ENCODE data around the gene TGM2.

Gene TGM2

GRCh38 chr20:38121741-38122140 lies 43.3 kb downstream of the TGM2 start:
- no peaks in the 10 kb centered on the region for H3K9me3 ChIP-seq (ENCODE audit: low read length)
- H3K4me3 ChIP-seq (ENCODE audit: low read depth in 1 of 2, low read length in 2 of 2): no peak overlapping the region
- H3K27me3 ChIP-seq (ENCODE audit: control insufficient read depth in 1 of 2, insufficient read depth in 2 of 2, low read length in 2 of 2): no peaks in the 10 kb centered on the region
- no peak overlapping the region for H3K9ac ChIP-seq (ENCODE audit: low read length)
- no peaks in the 10 kb centered on the region for H3K36me3 ChIP-seq (ENCODE audit: insufficient read depth, low read length)
- peaks cover 20% of the 10 kb centered on the region for H3K4me1 ChIP-seq (ENCODE audit: insufficient read depth, low read length)
- no peak overlapping the region for H3K27ac ChIP-seq (ENCODE audit: low read depth, low read length)

DNA sequence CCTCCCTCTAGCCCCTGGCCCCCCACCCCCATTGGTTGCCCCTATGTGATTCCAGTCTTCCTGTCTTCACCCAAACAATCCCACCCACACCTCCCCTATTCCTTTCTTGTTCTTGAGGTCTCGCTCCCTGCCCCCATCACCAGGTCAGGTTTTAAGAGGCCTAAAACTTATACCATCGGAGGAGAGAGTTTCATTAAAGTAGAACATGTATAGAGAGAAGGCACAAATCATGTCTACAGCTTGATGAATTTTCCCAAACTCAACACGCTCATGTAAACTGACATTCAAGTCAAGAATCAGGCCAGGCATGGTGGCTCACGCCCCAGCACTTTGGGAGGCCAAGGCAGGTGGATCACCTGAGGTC lies 44.5 kb downstream of the TGM2 start:
- H3K27ac ChIP-seq (ENCODE audit: low read depth, low read length): no peak overlapping the region
- H3K27me3 ChIP-seq (ENCODE audit: control insufficient read depth in 1 of 2, insufficient read depth in 2 of 2, low read length in 2 of 2): no peaks in the 10 kb centered on the region
- H3K9ac ChIP-seq (ENCODE audit: low read length): no peak overlapping the region
- H3K36me3 ChIP-seq (ENCODE audit: insufficient read depth, low read length): no peaks in the 10 kb centered on the region
- H3K9me3 ChIP-seq (ENCODE audit: low read length): no peaks in the 10 kb centered on the region
- H3K4me1 ChIP-seq (ENCODE audit: insufficient read depth, low read length): peaks cover 9% of the 10 kb centered on the region
- no peak overlapping the region for H3K4me3 ChIP-seq (ENCODE audit: low read depth in 1 of 2, low read length in 2 of 2)

DNA sequence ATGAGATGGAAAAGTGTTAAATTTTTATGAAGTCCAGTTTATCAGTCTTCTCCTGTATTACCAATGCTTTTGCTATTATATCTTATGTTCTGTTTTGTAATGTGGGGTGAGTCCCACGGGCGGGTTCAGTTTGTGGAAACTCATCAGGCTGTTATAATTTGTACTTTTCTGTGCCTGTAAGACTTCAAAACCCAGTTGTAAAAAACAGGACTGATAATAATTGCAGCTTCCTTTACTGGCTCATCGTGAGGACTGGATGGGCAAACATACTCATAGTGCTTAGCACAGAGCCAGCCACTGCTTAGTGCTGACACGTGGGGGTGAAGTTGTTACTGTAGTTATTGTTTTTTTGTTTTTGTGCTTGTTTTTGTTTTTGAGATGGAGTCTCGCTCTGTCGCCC lies 45.6 kb downstream of the TGM2 start:
- Histone ChIP-seq H3K36me3 (ENCODE audit: insufficient read depth, low read length) (no peaks in the 10 kb centered on the region), H3K27ac (ENCODE audit: low read depth, low read length) (no peak overlapping the region), H3K4me1 (ENCODE audit: insufficient read depth, low read length) (no peaks in the 10 kb centered on the region), H3K27me3 (ENCODE audit: control insufficient read depth in 1 of 2, insufficient read depth in 2 of 2, low read length in 2 of 2) (no peaks in the 10 kb centered on the region), H3K9ac (ENCODE audit: low read length) (no peak overlapping the region), H3K9me3 (ENCODE audit: low read length) (no peaks in the 10 kb centered on the region), H3K4me3 (ENCODE audit: low read depth in 1 of 2, low read length in 2 of 2) (no peak overlapping the region)

GRCh38 chr20:38117635-38118034 lies 47.4 kb downstream of the TGM2 start:
- Histone ChIP-seq H3K9ac (ENCODE audit: low read length) (no peak overlapping the region), H3K36me3 (ENCODE audit: insufficient read depth, low read length) (no peaks in the 10 kb centered on the region), H3K9me3 (ENCODE audit: low read length) (no peaks in the 10 kb centered on the region)

GRCh38 chr20:38117205-38117604 lies 47.9 kb downstream of the TGM2 start:
- Histone ChIP-seq H3K9me3 (ENCODE audit: low read length) (no peaks in the 10 kb centered on the region), H3K4me3 (ENCODE audit: low read depth in 1 of 2, low read length in 2 of 2) (no peak overlapping the region), H3K27me3 (ENCODE audit: control insufficient read depth in 1 of 2, insufficient read depth in 2 of 2, low read length in 2 of 2) (no peaks in the 10 kb centered on the region), H3K27ac (ENCODE audit: low read depth, low read length) (no peak overlapping the region), H3K4me1 (ENCODE audit: insufficient read depth, low read length) (no peaks in the 10 kb centered on the region), H3K36me3 (ENCODE audit: insufficient read depth, low read length) (no peaks in the 10 kb centered on the region), H3K9ac (ENCODE audit: low read length) (no peak overlapping the region)

More at GRCh38 chr20:38117635-38118034, 47.4 kb downstream of the TGM2 start:
- Histone ChIP-seq H3K27ac (ENCODE audit: low read depth, low read length) (no peak overlapping the region), H3K4me1 (ENCODE audit: insufficient read depth, low read length) (no peaks in the 10 kb centered on the region), H3K27me3 (ENCODE audit: control insufficient read depth in 1 of 2, insufficient read depth in 2 of 2, low read length in 2 of 2) (no peaks in the 10 kb centered on the region), H3K4me3 (ENCODE audit: low read depth in 1 of 2, low read length in 2 of 2) (no peak overlapping the region)

- Histone ChIP-seq H3K36me3 (ENCODE audit: insufficient read depth, low read length) (no peaks in the 10 kb centered on the region), H3K9me3 (ENCODE audit: low read length) (no peaks in the 10 kb centered on the region), H3K4me3 (ENCODE audit: low read depth in 1 of 2, low read length in 2 of 2) (no peak overlapping the region), H3K9ac (ENCODE audit: low read length) (no peak overlapping the region), H3K27ac (ENCODE audit: low read depth, low read length) (no peak overlapping the region), H3K4me1 (ENCODE audit: insufficient read depth, low read length) (no peaks in the 10 kb centered on the region), H3K27me3 (ENCODE audit: control insufficient read depth in 1 of 2, insufficient read depth in 2 of 2, low read length in 2 of 2) (no peaks in the 10 kb centered on the region)
These were observed 48.5 kb downstream of the TGM2 start for GRCh38 chr20:38116409-38117165.

- H3K4me1 ChIP-seq (ENCODE audit: insufficient read depth, low read length): peaks cover under 1% of the 10 kb centered on the region
- no peak overlapping the region for H3K4me3 ChIP-seq (ENCODE audit: low read depth in 1 of 2, low read length in 2 of 2)
- no peak overlapping the region for H3K27ac ChIP-seq (ENCODE audit: low read depth, low read length)
- H3K27me3 ChIP-seq (ENCODE audit: control insufficient read depth in 1 of 2, insufficient read depth in 2 of 2, low read length in 2 of 2): no peaks in the 10 kb centered on the region
- no peak overlapping the region for H3K9ac ChIP-seq (ENCODE audit: low read length)
- H3K36me3 ChIP-seq (ENCODE audit: insufficient read depth, low read length): no peaks in the 10 kb centered on the region
- H3K9me3 ChIP-seq (ENCODE audit: low read length): no peaks in the 10 kb centered on the region
These were observed 49.2 kb downstream of the TGM2 start for GRCh38 chr20:38115896-38116295.

- no peaks in the 10 kb centered on the region for H3K36me3 ChIP-seq (ENCODE audit: insufficient read depth, low read length)
These were observed 49.9 kb downstream of the TGM2 start for GRCh38 chr20:38115205-38115604.

GRCh38 chr20:38114353-38114791 lies 50.7 kb downstream of the TGM2 start:
- H3K4me3 ChIP-seq (ENCODE audit: low read depth in 1 of 2, low read length in 2 of 2): no peak overlapping the region

More at GRCh38 chr20:38115205-38115604, 49.9 kb downstream of the TGM2 start:
- H3K4me1 ChIP-seq (ENCODE audit: insufficient read depth, low read length): peaks cover 8% of the 10 kb centered on the region
- H3K4me3 ChIP-seq (ENCODE audit: low read depth in 1 of 2, low read length in 2 of 2): no peak overlapping the region
- H3K9me3 ChIP-seq (ENCODE audit: low read length): no peaks in the 10 kb centered on the region
- no peaks in the 10 kb centered on the region for H3K27me3 ChIP-seq (ENCODE audit: control insufficient read depth in 1 of 2, insufficient read depth in 2 of 2, low read length in 2 of 2)
- H3K9ac ChIP-seq (ENCODE audit: low read length): no peak overlapping the region
- no peak overlapping the region for H3K27ac ChIP-seq (ENCODE audit: low read depth, low read length)

GRCh38 chr20:38113401-38114325 lies 51.4 kb downstream of the TGM2 start:
- Histone ChIP-seq H3K9ac (ENCODE audit: low read length) (no peak overlapping the region), H3K4me1 (ENCODE audit: insufficient read depth, low read length) (peaks cover 23% of the 10 kb centered on the region), H3K27me3 (ENCODE audit: control insufficient read depth in 1 of 2, insufficient read depth in 2 of 2, low read length in 2 of 2) (no peaks in the 10 kb centered on the region), H3K36me3 (ENCODE audit: insufficient read depth, low read length) (no peaks in the 10 kb centered on the region), H3K4me3 (ENCODE audit: low read depth in 1 of 2, low read length in 2 of 2) (no peak overlapping the region), H3K27ac (ENCODE audit: low read depth, low read length) (no peak overlapping the region), H3K9me3 (ENCODE audit: low read length) (no peaks in the 10 kb centered on the region)

More at GRCh38 chr20:38114353-38114791, 50.7 kb downstream of the TGM2 start:
- Histone ChIP-seq H3K27me3 (ENCODE audit: control insufficient read depth in 1 of 2, insufficient read depth in 2 of 2, low read length in 2 of 2) (no peaks in the 10 kb centered on the region), H3K27ac (ENCODE audit: low read depth, low read length) (no peak overlapping the region), H3K9me3 (ENCODE audit: low read length) (no peaks in the 10 kb centered on the region), H3K9ac (ENCODE audit: low read length) (no peak overlapping the region), H3K36me3 (ENCODE audit: insufficient read depth, low read length) (no peaks in the 10 kb centered on the region), H3K4me1 (ENCODE audit: insufficient read depth, low read length) (peaks cover 16% of the 10 kb centered on the region)

DNA sequence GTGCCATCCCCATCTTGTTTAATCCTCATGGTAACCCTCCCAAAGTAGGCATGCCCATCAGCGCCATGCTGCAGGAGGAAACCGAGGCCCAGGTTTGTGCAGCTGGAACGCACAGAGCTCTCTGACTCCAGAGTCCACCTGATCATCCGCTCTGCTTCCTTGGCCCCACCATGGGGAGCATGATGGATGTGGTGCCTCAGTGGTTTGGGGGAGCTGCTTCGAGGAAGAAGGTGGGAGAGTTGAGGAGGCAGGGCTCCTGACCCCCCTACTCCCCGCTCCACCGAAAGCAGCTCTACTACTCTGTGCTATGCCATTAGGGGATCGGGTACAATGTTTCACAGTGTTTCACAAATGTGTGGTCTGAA lies 52.2 kb downstream of the TGM2 start:
- Histone ChIP-seq H3K27me3 (ENCODE audit: control insufficient read depth in 1 of 2, insufficient read depth in 2 of 2, low read length in 2 of 2) (no peaks in the 10 kb centered on the region), H3K4me3 (ENCODE audit: low read depth in 1 of 2, low read length in 2 of 2) (no peak overlapping the region), H3K9me3 (ENCODE audit: low read length) (no peaks in the 10 kb centered on the region), H3K9ac (ENCODE audit: low read length) (no peak overlapping the region), H3K27ac (ENCODE audit: low read depth, low read length) (no peak overlapping the region), H3K36me3 (ENCODE audit: insufficient read depth, low read length) (no peaks in the 10 kb centered on the region), H3K4me1 (ENCODE audit: insufficient read depth, low read length) (peaks cover 28% of the 10 kb centered on the region)

Measured in muscle layer of colon (tissue), 2 donors.